C4-2B (cell line): ENCODE results near the gene WASHC1.
A peak's percentile ranks its signal among the peaks of the same experiment; 100 is the strongest.
"Not testable (repeated sequence)": the region's sequence is repeated elsewhere in the genome, so short reads cannot be mapped to it uniquely, and the experiment has no call there.

Experiments
- H3K27ac ChIP-seq: fragments of 450-650 bp; 2 replicates; pipeline ENCODE4 v1.5.1; 2017
- CTCF ChIP-seq: fragments of 450-650 bp; conservative IDR thresholded peaks from 2 replicates; pipeline ENCODE4 v1.5.1; 2017; ENCODE audit warnings: mild to moderate bottlenecking

Gene WASHC1

GRCh38 chr9:14129-14809 lies 15.0 kb downstream of the WASHC1 start:
- H3K27ac ChIP-seq, result not testable (repeated sequence)

GRCh38 chr9:11206-11605 lies 18.1 kb downstream of the WASHC1 start:
- H3K27ac ChIP-seq, result not testable (repeated sequence)
- peak; percentile 48 for TF ChIP-seq CTCF

- H3K27ac ChIP-seq, result not testable (repeated sequence)
These were observed 18.6 kb downstream of the WASHC1 start for GRCh38 chr9:10653-11053.

GRCh38 chr9:10207-10606 lies 19.0 kb downstream of the WASHC1 start:
- H3K27ac ChIP-seq, result not testable (repeated sequence)
